C4-2B (cell line): ENCODE measurements around the gene SSBP2.

Source experiments
- ZFX ChIP-seq: fragments of 450-650 bp; IDR thresholded peaks from 2 replicates; pipeline ENCODE4 v1.6.1; 2017
- TF ChIP-seq, protein P1 (sequence below): fragments of 450-650 bp; conservative IDR thresholded peaks from 2 replicates; pipeline ENCODE4 v1.5.1; 2017; ENCODE audit warnings: mild to moderate bottlenecking

DNA sequence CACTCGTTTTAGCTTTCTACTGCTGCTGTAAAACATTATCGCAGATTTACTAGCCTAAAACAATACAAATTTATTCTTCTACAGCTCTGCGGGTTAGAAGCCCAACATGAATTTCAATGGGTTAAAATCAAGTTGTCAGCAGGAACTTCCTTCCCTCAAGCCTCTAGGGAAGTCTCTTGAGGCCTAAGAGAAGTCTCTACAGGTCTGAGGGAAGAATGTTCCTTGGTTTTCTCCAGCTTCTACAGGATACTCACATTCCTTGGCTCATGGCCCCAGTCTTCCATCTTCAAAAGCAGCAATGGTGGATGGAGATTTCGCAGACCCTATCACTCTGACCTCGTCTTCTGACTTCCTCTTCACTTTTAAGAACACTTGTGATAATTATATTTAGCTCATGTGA lies 21.6 kb upstream of the SSBP2 start:
- TF ChIP-seq, protein P1, sequence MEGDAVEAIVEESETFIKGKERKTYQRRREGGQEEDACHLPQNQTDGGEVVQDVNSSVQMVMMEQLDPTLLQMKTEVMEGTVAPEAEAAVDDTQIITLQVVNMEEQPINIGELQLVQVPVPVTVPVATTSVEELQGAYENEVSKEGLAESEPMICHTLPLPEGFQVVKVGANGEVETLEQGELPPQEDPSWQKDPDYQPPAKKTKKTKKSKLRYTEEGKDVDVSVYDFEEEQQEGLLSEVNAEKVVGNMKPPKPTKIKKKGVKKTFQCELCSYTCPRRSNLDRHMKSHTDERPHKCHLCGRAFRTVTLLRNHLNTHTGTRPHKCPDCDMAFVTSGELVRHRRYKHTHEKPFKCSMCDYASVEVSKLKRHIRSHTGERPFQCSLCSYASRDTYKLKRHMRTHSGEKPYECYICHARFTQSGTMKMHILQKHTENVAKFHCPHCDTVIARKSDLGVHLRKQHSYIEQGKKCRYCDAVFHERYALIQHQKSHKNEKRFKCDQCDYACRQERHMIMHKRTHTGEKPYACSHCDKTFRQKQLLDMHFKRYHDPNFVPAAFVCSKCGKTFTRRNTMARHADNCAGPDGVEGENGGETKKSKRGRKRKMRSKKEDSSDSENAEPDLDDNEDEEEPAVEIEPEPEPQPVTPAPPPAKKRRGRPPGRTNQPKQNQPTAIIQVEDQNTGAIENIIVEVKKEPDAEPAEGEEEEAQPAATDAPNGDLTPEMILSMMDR: no peak
- TF ChIP-seq ZFX: no peak
